GM19023 (cell line): Measurements from ENCODE around the gene PTGDS.

Experiments used
- ATAC-seq: cut with Tn5 transposase; IDR thresholded peaks from one replicate; pipeline ENCODE4 v1.9.1; 2021; ENCODE audit warnings: mild to moderate bottlenecking, moderate library complexity; ENCODE audit not compliant: unreplicated experiment

Gene PTGDS

DNA sequence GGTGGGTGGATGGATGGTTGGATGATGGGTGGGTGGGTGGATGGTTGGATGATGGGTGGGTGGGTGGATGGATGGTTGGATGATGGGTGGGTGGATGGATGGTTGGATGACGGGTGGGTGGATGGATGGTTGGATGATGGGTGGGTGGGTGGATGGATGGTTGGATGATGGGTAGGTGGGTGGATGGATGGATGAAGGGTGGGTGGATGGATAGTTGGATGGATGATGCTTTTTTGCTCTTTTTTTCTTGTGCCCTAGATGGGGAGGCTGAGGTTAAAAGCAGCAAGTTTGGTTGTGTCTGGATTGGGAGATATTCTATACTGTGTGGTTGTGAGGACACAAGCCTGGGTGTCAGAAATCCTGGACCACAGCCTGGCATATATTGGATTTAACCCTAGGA lies 19.8 kb upstream of the PTGDS start:
- ATAC-seq = no peak

DNA sequence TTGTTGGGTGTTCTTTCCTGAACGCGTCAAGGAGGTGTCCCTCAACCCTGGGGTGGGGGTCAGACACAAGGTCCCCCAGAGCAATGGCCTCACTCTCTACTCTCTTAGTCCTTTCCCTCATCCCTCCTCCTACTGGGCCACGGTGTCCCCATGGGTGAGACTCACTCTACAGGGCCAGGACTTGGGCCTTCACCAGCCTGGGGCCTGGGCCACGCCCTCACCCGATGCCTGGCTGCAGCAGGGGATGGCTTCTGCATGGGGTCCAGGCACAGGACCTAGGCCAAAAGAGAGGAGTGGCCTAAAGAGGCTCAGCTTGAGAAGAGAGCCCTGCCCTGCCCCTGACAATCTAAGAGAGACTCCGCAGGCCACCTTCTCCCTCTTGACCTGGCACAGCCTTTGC lies 19.4 kb upstream of the PTGDS start:
- ATAC-seq = no peak

DNA sequence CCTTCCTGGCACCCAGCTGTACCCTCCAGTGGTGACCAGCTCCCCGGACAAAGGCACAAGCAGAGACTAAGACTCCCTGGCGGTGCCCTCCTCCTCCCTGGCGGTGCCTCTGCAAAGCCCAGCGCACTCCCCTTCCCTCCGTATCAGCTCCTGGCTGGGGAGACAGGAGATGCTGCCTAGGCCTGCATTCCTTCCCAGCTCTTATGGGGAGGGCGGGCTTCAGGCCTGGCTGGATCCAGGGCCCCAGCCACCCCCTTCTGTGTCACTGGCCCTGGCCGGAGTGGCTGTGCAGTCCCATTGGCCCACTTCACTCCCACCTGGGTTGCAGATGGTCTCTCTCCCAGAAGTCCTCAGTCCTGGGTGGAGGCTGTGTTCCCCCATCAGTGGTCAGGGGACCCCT lies 18.8 kb upstream of the PTGDS start:
- ATAC-seq = no peak

DNA sequence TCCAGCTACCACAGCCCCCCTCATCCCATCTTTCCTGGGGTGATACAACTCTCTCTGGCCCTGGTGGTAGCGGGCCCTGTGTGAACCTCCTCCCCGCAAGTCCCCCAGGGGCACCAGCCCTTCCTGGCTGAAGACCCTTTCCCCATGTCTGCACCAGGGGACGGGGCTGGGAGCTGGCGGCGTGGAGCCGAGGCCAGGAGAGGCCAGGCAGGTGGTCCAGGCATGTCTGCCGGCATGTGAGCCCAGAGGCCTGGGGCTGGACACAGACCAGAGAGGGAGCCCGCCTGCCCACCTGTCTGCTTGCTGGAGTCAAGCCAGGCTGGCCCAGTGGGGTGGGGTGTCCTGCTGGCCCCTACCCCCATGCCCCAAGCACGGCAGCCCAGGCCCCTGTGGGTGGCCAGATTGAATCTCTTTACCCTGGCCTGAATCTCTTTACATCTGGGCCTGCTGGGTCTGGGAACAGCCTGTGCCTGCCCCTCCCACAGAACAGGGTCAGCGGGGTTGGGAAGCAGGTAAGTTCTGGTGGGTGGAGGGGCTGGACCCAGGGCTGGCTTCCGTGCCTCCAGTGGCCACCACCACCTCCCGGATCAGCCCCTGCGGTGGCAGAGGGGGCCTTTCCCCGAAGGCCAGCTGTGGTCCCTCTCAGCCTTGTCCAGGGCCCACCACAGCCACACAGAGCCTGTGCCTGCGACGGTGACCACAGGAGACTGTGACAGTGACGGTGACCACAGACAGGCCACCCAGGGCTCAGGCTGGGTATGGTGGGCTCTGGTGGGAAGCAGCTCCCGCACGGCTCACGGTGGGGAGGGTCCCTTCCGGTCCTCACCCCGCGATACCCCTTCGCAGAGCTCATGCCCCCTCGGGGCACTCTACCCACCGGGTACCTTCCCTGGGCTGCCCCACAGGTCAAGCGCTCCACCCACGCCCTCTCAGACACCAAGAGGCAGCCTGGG lies 18.1 kb upstream of the PTGDS start:
- no peak for ATAC-seq

DNA sequence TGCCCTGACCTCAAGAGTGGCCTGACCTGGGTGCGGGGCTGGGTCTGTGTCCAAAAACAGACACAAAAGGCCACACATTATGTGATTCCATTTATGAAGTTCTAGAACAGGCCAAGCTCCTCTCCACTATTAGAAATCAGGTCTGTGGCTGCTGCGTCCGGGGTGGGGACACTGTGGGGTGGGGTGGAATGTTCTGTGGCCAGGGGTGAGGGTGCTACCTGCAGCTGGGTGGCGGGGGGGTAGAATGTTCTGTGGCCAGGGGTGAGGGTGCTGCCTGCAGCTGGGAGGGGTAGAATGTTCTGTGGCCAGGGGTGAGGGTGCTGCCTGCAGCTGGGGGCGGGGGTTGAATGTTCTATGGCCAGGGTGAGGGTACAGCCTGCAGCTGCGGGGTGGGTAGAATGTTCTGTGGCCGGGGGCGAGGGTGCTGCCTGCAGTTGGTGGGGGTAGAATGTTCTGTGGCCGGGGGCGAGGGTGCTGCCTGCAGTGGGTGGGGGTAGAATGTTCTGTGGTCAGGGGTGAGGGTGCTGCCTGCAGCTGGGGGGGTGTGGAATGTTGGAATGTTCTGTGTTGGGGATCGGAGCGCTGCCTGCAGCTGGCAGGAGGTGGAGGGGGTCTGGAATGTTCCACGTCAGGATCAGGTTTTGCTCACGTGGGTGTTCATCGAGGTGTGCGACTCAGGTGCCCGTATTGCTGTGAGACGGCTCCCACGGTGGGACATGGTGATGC lies 16.9 kb upstream of the PTGDS start:
- no peak for ATAC-seq

DNA sequence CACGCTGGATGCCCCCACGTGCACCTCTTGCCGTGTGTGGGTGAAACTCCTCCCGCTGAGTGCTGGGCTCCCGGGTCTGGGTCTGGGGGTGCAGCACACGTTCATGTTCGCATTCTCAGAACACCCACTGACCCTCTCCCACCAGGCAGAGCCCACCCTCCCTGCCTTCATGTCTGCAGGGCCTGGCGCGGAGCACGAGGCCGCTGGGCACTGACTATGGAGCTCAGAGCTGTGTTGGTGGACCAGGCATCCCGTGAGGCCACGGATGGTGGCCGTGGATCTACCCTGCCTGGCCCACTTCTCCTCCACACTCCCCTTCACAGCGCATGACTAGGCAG lies 16.4 kb upstream of the PTGDS start:
- ATAC-seq = no peak

DNA sequence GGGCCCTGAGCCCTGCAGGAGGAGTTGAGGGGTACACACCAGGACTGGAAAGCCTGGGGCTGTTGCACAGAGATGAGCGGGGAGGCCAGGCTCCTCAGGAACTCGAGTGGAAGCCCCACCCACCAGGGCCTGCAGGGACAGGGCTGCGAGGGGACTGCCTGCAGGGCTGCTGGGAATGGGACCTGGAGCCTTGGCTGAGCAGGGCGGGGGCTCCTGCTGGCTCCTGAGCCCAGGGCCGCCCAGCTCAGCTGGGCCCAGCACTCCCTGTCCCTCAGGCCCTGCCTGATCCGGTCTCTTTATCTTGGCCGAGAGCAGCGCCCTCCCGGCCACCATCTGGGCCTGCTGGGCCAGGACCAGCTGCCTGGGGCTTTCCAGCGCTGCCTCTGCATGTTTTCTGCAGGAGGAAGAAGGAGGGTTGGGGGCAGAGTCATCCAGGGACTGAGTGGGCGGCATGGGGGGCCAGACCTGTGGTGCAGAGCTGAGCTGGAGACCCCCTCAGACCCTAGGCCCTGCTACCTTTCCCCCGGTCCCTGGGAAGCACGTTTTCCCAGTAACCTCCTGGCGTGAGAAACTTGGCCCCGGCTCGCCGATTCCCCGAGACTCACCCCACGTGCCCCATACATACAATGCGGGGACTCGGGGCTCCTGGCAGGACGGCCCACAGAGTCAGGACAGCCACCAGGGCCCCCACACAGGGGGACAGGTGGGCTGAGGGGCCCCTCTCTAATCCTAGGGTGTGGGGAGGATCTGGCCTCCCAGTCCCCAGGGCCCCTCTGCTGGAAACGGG lies 15.8 kb upstream of the PTGDS start:
- no peak for ATAC-seq

DNA sequence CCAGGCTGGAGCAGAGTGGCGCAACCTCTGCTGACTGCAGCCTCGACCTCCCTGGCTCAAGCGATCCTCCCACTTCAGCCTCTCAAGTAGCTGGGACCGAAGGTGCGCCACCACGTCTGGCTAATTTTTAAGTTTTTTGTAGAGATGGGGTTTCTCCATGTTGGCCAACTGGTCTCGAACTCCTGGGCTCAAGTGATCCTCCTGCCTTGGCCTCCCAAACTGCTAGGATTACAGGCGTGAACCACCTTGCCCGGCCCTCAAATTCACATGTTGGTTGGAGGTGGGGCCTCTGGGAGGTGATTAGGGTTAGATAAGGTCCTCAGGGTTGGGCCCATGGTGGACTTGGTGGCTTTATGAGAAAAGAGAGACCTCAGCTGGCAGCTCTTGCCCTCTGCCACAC lies 15.1 kb upstream of the PTGDS start:
- no peak for ATAC-seq

DNA sequence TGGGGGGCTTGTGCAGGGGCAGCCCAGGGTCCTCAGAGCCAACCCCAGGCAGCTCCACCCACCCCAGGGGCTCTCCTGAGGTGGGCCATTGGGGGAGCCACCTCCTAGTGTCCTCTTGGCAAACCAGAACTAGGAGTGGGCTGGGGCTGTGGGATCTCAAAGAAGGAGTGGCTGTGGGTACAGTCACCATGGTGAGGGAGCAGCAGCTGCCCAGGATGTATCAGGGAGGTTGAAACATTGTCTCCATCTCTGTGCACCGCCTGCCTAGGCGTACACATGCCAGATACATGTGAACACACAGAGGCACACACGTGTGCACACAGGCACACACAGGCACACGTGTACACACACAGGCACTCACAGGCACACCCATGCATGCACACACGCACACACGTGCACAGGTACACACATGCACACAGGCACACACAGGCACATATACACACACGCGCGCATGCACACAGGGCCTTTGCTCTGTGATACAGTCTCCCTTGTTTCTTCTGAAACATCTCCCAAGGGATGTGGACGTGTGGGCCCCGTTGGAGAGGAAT lies 14.5 kb upstream of the PTGDS start:
- ATAC-seq = no peak

DNA sequence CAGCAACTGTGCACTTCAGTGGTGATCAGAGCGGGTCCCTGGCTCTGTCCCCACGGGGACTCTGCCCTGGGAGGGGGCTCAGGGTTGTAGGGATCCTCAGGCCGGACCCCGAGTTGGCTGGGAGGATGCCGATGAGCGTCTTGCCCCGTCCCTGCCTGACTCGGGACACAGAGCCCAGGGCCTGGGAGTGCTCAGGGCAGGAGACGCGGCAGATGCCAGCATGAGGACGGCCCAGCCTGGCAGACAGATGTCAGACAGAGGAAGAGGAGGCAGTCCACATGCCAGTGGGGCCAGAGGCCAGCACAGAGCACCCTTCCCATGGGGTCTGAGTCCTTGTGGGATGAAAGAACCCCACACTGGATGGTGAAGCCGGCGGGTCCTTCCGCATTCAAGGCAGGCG lies 14.0 kb upstream of the PTGDS start:
- no peak for ATAC-seq

DNA sequence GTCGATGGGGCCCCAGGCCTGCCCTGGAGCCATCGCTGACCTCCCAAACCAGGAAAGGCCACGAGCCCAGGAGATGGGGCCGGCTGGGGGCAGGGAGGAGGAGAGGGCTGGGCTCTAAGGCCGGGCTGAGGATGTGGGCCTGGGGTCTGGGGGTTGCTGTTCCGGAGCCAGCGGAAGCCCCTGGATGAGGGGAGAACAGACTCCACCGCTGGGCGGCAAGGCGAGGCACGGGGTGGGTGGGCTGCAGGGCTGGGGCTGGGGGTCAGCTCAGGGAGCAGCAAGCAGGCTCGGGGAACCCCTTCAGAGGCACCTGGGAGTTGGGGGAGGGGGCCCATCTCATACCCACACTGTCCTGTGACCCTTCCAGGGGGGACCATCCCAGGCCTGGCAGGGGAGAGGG lies 13.6 kb upstream of the PTGDS start:
- no peak for ATAC-seq

DNA sequence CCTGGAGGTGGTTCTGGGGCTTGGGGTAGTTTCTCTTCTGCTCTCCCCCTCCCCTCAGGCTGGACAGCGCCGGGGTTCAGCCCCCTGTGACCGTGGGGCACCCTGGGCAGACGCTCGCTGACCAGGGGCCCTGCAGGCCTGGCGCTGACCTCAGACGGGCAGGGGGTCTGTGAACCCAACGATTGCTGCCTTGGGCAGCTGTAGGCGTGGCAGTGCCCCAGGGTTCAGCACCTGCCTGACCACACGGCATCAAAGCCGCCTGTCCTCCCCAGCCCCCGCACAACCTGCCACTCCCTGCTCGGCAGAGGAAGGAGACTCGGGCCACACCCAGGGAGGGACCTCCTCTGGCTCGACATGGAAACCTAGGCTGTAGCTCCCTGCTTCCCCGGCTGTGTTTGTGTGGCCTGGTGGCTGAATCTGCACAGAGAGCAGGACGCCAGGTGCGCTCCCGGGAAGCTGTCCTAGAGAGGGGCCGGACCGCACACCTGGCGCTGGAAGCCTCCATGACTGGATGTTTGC lies 13.1 kb upstream of the PTGDS start:
- ATAC-seq = no peak

DNA sequence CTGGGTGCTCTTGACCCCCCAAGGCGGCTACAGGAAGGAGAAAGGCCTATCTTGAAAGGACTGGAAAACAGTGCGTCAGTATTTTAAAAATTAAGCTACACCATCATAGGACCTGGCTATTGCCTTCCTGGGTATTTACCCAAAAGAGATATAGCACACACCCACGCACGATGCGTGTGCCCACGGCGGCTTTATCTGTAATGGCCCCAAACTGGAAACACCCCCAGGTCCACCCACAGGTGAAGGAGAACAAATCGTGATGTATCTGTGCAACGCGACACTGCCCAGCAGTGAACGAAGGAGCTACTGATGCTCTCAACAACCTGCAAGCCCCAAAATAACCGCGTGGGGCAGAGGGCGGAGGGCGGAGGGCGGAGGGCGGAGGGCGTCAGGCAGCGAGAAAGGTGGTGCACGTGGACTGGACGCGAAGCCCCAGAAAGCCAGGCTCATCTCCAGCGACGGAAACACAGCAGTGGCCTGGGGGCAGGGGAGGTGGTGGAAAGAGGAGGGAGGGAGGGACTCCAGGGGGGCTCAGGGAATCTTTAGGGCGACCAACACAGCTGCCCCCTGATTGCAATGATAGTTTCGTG lies 12.4 kb upstream of the PTGDS start:
- ATAC-seq = no peak

DNA sequence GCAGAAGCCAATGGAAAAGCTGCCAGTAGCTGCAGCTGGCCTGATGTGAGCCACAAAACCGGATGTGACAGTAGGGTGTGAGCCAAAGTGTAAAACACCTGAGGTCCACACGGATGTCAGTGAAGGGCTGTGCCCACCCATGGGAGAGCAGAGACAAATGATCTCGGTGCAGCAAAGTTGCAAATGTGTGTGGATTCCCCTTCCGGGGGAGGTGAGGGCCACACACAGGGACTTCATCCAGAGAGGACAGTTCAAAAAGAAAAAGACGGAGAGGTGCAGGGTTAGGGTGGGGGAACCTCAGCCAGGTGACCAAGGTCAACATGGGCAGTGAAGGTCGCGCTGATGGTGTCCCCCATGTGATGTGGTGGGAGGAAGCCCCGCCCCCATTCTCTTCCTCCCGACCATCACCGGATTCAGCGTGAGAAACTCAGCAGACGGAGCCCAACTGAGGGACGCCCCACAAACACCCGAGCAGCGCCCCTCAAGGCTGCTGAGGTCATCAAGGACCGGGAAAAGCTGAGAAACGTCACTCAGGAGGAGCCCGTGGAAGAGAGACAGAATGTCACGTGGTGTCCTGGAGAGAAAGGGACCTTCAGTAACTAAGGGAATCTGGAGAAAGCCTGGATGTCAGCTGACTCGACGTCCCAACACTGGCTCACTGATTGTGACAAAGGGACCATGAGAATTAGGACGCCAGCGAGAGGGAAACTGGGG lies 11.4 kb upstream of the PTGDS start:
- ATAC-seq = no peak

DNA sequence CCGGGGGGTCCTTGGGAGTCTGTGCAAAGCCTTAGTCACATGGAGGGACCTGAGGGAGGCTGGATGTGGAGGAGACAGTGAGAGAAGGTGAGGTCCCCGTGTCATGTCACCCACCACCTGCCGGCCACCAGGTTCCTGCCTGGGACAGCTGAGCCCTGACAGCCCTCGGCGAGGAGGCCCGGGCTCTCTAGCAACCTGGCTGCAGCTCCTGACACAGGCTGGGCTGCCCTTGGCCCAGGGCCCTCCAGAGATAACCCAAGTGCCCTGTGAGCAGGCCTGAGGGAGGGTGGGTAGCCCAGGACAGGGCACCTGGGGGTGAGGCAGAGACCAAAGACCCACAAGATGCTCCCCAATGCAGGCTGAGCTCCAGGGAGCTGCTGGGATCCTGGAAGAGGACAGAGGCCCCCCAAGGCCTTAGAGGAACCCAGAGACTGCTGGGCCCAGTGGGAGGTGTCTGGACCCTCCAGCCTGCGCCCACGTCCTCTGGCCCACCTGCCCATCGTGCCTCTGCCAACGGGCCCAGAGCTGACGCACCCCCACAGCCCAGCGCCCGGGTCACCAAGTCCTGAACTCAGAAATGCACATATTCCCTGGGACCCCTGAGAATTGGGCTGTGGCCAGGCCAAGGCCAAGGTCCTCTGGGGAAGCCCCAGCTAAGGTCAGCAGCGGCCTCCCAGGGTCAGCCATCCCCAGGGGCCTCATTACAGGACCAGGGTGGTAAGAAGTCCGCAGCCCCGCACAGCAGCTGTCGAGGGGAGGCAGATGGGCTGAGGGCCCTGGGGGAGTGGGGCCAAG lies 8.8 kb upstream of the PTGDS start:
- no peak for ATAC-seq

DNA sequence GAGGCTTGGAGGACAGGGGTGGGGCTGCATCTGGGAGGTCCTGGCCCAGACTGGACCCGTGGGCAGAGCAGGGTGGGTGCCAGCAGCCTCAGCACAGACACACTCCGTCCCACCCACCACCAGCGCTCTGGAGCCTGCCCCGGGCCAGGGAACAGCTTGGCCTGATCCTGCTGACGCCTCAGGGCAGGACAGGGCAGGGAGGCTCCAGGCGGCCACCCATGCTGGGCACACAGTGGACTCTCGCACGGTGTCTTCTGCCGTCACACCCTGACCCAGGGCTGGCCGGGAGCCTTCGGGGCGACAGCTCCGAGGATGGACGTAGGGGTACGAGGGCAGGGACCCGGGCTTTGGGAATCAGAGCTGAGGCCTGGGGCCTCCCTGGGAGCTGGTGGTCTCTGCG lies 8.2 kb upstream of the PTGDS start:
- no peak for ATAC-seq

DNA sequence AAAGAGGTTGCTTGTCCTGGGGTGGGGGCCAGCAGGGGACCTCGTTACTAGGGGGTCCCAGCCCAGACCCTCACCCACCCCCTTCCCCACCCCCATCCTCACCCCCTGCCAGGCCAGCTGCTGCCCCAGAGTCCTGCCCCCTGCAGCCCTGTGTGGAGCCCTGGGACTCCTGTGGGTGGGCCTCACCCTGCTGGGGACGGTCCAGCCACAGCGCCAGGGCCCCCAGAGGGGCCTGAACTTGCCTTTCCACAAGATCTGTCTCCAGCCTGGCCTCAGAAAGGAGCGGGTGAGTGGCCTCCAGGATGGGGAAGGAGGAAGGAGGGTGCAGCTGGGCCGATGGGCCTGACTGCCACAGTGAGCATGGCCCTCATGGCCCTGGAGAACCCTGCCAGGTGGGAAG lies 7.5 kb upstream of the PTGDS start:
- ATAC-seq = no peak

DNA sequence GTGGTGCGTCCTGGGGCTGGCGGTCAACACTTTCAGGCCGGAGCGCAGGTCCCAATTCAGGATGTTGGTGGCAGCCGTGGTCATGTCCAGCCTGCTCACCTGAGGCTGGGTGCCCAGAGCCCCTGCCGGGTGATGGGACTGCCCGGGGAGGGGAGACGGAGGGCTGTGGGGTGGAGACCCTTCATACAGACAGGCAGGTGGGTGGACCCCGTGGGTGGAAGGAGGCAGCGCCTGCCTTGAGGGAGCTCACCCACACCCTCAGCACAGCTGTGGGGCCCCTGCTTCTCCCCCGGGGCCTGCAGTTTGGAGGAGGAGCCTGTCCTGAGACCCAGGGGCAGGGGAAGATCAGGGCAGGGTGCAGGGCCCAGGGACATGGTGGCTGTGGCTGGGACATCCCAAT lies 6.9 kb upstream of the PTGDS start:
- no peak for ATAC-seq

DNA sequence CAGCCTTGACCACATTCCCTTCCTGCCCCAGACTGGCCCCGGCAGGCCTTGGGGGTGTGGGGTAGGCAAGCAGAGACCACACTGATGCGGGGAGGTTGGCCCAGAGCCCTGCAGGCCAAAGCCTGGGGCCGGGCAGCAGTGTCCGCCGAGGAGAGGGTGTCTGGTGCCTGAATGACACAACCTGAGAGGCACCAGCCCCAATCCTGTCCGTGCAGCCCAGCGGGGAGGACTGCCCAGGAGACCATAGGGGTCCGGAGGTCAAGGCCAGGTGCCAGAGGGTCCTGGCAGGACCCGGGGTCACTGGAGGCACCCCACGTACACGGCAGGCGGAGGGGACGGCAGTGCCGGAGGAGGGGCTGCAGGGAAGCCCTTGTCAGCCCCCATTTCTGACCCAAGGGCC lies 5.6 kb upstream of the PTGDS start:
- no peak for ATAC-seq
